GM10266 (cell line): ENCODE data around the gene RGS19.

Experiments used
- DNase-seq: peaks from one replicate; pipeline ENCODE4 v3.0.0; 2012; ENCODE audit errors: extremely low spot score
- CTCF ChIP-seq: IDR thresholded peaks from 2 replicates; pipeline ENCODE4 v1.5.1; 2012; ENCODE audit warnings: mild to moderate bottlenecking, low read depth; ENCODE audit not compliant: control insufficient read depth, insufficient read depth; ENCODE audit errors: missing control alignments

The RGS19 gene

DNA sequence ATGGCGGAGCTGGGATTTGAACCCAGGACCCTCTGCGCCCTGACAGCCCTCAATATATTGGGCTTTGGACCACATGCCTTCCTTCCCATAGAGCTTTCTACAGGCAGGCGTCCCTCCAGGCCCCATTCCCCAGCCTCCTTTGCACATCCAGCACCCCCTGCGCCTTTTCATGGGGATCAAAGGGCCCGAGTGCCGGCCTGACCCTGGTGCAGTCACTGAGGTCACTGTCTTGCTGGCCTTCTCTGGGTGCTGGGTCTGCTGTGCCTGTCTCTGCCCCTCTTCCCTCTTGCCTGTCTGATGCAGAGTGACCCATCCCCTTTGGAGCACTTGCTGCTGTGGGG, 2.3 kb upstream of the RGS19 start:
- DNase-seq = no peak
- TF ChIP-seq CTCF = no peak

DNA sequence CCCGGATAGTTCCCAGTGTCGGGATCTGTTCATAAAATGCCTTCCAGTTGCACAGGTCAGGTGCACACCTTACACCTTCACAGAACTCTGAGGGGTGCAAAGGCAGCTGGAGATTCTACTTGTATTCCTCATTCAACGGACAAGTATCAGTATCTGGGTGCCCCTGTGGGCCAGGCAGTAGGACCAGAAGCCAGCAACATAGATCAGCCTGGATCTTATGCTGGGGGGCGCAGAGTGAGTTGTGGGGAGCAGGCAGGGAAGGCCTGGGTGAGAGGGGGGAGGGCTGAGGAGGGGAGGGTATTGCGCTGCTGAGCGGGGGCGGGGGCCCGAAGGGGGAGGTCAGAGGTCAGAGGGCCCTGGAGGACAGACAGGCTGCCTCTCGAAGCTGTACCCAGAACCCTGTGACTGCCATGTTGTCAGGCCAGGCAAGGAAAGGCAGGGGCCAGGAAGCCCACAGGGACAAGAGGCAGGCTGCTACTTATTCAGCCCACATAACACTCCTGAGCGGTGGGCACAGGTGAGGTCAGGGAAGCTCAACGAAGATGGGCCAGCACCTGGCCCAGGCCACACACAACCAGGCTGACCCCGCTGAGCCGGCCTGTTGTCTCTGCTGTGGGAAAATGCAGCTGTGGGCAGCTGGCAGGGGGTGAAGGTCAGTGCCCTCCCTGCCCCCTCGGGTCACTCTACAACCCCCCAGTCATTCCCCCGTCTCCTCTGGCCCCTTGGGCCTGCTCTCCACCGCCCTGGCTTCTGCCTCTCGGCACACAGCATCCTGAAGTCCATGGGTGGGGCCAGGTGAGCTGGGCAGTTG, 1.7 kb upstream of the RGS19 start:
- TF ChIP-seq CTCF = no peak
- DNase-seq = no peak

DNA sequence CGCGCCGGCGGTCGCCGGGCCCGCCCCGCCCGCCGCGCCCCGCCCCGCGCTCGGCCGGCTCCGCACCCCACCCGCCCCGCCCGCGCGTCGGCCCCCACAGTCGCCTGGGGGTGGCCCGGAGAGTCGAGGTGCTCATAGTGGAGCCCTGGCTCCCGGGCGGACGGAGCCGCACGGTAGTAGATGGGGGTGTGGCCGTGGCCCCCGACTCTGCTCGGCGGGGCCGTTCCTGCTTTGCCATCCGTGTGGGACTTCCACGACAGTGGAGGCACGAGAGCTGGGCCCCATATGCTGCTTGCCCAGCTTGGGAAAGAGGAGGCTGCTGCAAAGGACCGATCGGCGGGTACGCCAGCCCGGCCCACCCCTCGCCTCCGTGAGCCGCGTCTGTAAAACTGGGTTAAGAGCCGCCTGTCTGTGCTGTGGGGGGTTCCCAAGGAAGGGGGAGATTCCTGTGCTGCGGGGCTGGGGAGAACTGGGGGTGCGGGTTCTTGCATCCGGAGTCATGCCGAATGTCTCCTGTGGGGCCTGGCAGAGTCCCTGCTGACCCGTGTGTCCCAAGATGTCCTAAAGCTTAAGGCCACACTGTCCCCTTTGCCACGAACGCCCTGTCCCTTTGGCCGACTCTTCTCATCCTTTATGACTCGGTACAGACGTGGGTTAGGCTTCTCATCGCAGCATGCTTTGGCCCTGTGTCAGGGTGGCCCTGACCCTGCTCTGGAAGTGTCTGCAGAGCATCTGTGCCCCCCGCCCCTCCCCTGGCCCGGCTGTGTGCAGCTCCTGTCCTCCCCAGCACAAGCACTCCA, 895 bp upstream of the RGS19 start, which contains the start of gene OPRL1:
Gene OPRL1 (plus strand): TSS at position 70 of the 800 bp plus-strand sequence. CDS start 12,639 bp downstream, outside the sequence.
- no peak for DNase-seq
- no peak for TF ChIP-seq CTCF

GRCh38 chr20:64078934-64079272, 415 bp downstream of the RGS19 start:
- DNase-seq = no peak
- TF ChIP-seq CTCF = no peak

- TF ChIP-seq CTCF = no peak
- no peak for DNase-seq
These were observed 1.3 kb downstream of the RGS19 start for GRCh38 chr20:64077876-64078551.

DNA sequence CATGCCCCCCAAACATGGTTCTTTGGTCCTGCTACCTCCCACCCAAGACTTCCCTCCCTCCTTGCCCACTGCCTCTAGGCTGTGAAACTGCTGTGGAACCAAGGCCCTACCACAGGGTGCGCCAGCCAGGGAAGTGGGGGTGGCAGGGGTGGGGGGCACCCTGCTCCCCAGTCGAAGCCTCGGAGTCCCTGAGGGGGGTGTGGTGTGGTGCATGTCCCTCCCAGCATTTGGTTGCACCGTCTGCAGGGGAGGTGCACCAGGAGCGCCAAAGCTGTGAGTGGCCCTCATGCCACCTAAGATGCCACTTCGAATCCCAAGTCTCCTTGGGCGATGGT, 1.8 kb downstream of the RGS19 start:
- no peak for DNase-seq
- TF ChIP-seq CTCF = no peak
